ENCODE measurements around the gene MCM9.

Gene MCM9

GRCh38 chr6:118930680-118931079 is 4.3 kb downstream of the MCM9 start:
- DNase-seq = no peak

GRCh38 chr6:118923035-118923434 is 11.9 kb downstream of the MCM9 start:
- DNase-seq = no peak

GRCh38 chr6:118921084-118921483 is 13.9 kb downstream of the MCM9 start:
- DNase-seq = no peak

GRCh38 chr6:118918329-118918725 is 16.6 kb downstream of the MCM9 start:
- no peak for DNase-seq

- DNase-seq = no peak
Observed at GRCh38 chr6:118917546-118918328, 17.2 kb downstream of the MCM9 start.

GRCh38 chr6:118914598-118914997 is 20.4 kb downstream of the MCM9 start:
- no peak for DNase-seq

- DNase-seq = no peak
Observed at GRCh38 chr6:118913161-118913560, 21.8 kb downstream of the MCM9 start.

- no peak for DNase-seq
Observed at GRCh38 chr6:118912646-118913045, 22.3 kb downstream of the MCM9 start.

- no peak for DNase-seq
Observed at GRCh38 chr6:118908441-118908840, 26.5 kb downstream of the MCM9 start.

GRCh38 chr6:118905851-118906250 is 29.1 kb downstream of the MCM9 start:
- DNase-seq = no peak

- no peak for DNase-seq
Observed at GRCh38 chr6:118905084-118905483, 29.9 kb downstream of the MCM9 start.

GRCh38 chr6:118903691-118904090 is 31.3 kb downstream of the MCM9 start:
- no peak for DNase-seq

GRCh38 chr6:118903138-118903537 is 31.8 kb downstream of the MCM9 start:
- DNase-seq = no peak

GRCh38 chr6:118902726-118903125 is 32.2 kb downstream of the MCM9 start:
- no peak for DNase-seq

GRCh38 chr6:118899948-118900347 is 35.0 kb downstream of the MCM9 start:
- no peak for DNase-seq

- no peak for DNase-seq
Observed at GRCh38 chr6:118897386-118897785, 37.6 kb downstream of the MCM9 start.

GRCh38 chr6:118896339-118897136 is 38.4 kb downstream of the MCM9 start:
- no peak for DNase-seq

- no peak for DNase-seq
Observed at GRCh38 chr6:118895859-118896258, 39.1 kb downstream of the MCM9 start.

- no peak for DNase-seq
Observed at GRCh38 chr6:118895261-118895560, 39.7 kb downstream of the MCM9 start.

GRCh38 chr6:118894425-118895260 is 40.3 kb downstream of the MCM9 start:
- no peak for DNase-seq

GRCh38 chr6:118893807-118894424 is 41.0 kb downstream of the MCM9 start, which contains the start of gene ASF1A:
ASF1A (plus strand) TSS chr6:118894152; CDS start chr6:118894414, 262 bp downstream.
- DNase-seq = peak; percentile 92 to 96

GRCh38 chr6:118893064-118893806 is 41.7 kb downstream of the MCM9 start:
- DNase-seq = peak in 1 of 2 experiments; percentile 63

Measured in cerebellar nuclear complex (tissue), 1 donor.